Neuron (in vitro differentiated cells): ENCODE measurements around the gene OR6N2.

ENCODE experiments used
- H2AFZ ChIP-seq: one replicate; pipeline ENCODE4 v1.6.1; 2013; ENCODE audit warnings: low read depth, mild to moderate bottlenecking, inconsistent platforms, low read length, moderate library complexity
- H3K27me3 ChIP-seq: one replicate; pipeline ENCODE4 v1.6.1; 2013; ENCODE audit warnings: low read length; ENCODE audit not compliant: insufficient read depth
- H3K36me3 ChIP-seq: one replicate; pipeline ENCODE4 v1.6.1; 2013; ENCODE audit warnings: low read length; ENCODE audit not compliant: insufficient read depth
- H3K4me1 ChIP-seq: one replicate; pipeline ENCODE4 v1.6.1; 2013; ENCODE audit warnings: low read length; ENCODE audit not compliant: insufficient read depth
- H3K4me3 ChIP-seq: 2 replicates; pipeline ENCODE4 v1.5.1; 2013; ENCODE audit warnings: mild to moderate bottlenecking, low read length, moderate library complexity
- H3K9me3 ChIP-seq: one replicate; pipeline ENCODE4 v1.6.1; 2013; ENCODE audit warnings: low read length

Gene OR6N2

GRCh38 chr1:158781104-158781503, at the start of gene OR6N2:
OR6N2 (minus strand) TSS chr1:158781204; CDS start chr1:158777635, 3,569 bp downstream.
- H3K4me1 ChIP-seq, result no peaks in the 10 kb centered on the region
- no peak within 1 kb of the TSS for H3K4me3 ChIP-seq
- no peak within 1 kb of the TSS for H2AFZ ChIP-seq
- no peaks in the 10 kb centered on the region for H3K27me3 ChIP-seq
- H3K9me3 ChIP-seq, result no peaks in the 10 kb centered on the region
- H3K36me3 ChIP-seq, result no peaks in the 10 kb centered on the region

GRCh38 chr1:158830074-158830677, 49.2 kb upstream of the OR6N2 start:
- Histone ChIP-seq H2AFZ (no peak overlapping the region), H3K4me1 (no peaks in the 10 kb centered on the region), H3K36me3 (no peaks in the 10 kb centered on the region), H3K9me3 (no peaks in the 10 kb centered on the region), H3K27me3 (no peaks in the 10 kb centered on the region), H3K4me3 (no peak overlapping the region)

- H3K4me3 ChIP-seq, result no peak overlapping the region
- no peaks in the 10 kb centered on the region for H3K36me3 ChIP-seq
Measured at GRCh38 chr1:158821723-158822122, 40.7 kb upstream of the OR6N2 start.

GRCh38 chr1:158819461-158820443, 38.7 kb upstream of the OR6N2 start:
- H3K36me3 ChIP-seq, result no peaks in the 10 kb centered on the region
- H3K4me3 ChIP-seq, result no peak overlapping the region
- H2AFZ ChIP-seq, result no peak overlapping the region
- H3K27me3 ChIP-seq, result no peaks in the 10 kb centered on the region
- H3K9me3 ChIP-seq, result no peaks in the 10 kb centered on the region
- no peaks in the 10 kb centered on the region for H3K4me1 ChIP-seq

More at GRCh38 chr1:158821723-158822122, 40.7 kb upstream of the OR6N2 start:
- Histone ChIP-seq H2AFZ (no peak overlapping the region), H3K9me3 (no peaks in the 10 kb centered on the region), H3K4me1 (no peaks in the 10 kb centered on the region), H3K27me3 (no peaks in the 10 kb centered on the region)

GRCh38 chr1:158818975-158819431, 38.0 kb upstream of the OR6N2 start:
- no peaks in the 10 kb centered on the region for H3K36me3 ChIP-seq
- no peaks in the 10 kb centered on the region for H3K27me3 ChIP-seq
- no peaks in the 10 kb centered on the region for H3K9me3 ChIP-seq
- H3K4me1 ChIP-seq, result no peaks in the 10 kb centered on the region
- no peak overlapping the region for H3K4me3 ChIP-seq
- no peak overlapping the region for H2AFZ ChIP-seq

- Histone ChIP-seq H3K4me3 (no peak overlapping the region), H2AFZ (no peak overlapping the region), H3K27me3 (no peaks in the 10 kb centered on the region), H3K36me3 (no peaks in the 10 kb centered on the region), H3K9me3 (no peaks in the 10 kb centered on the region), H3K4me1 (no peaks in the 10 kb centered on the region)
Measured at GRCh38 chr1:158818560-158818959, 37.6 kb upstream of the OR6N2 start.

GRCh38 chr1:158814970-158815369, 34.0 kb upstream of the OR6N2 start:
- Histone ChIP-seq H3K36me3 (no peaks in the 10 kb centered on the region), H3K4me3 (no peak overlapping the region), H3K27me3 (peaks cover 3% of the 10 kb centered on the region), H3K4me1 (no peaks in the 10 kb centered on the region), H3K9me3 (no peaks in the 10 kb centered on the region), H2AFZ (no peak overlapping the region)

GRCh38 chr1:158813164-158813563, 32.2 kb upstream of the OR6N2 start:
- Histone ChIP-seq H3K4me3 (no peak overlapping the region), H3K4me1 (no peaks in the 10 kb centered on the region), H3K27me3 (peaks cover 3% of the 10 kb centered on the region), H3K36me3 (no peaks in the 10 kb centered on the region), H2AFZ (no peak overlapping the region), H3K9me3 (no peaks in the 10 kb centered on the region)

GRCh38 chr1:158812336-158812735, 31.3 kb upstream of the OR6N2 start:
- Histone ChIP-seq H3K36me3 (no peaks in the 10 kb centered on the region), H3K9me3 (no peaks in the 10 kb centered on the region), H2AFZ (no peak overlapping the region), H3K4me1 (no peaks in the 10 kb centered on the region), H3K27me3 (peaks cover 3% of the 10 kb centered on the region), H3K4me3 (no peak overlapping the region)

GRCh38 chr1:158810311-158810710, 29.3 kb upstream of the OR6N2 start:
- Histone ChIP-seq H3K27me3 (peaks cover 3% of the 10 kb centered on the region), H3K36me3 (no peaks in the 10 kb centered on the region), H3K9me3 (no peaks in the 10 kb centered on the region), H3K4me3 (no peak overlapping the region), H2AFZ (no peak overlapping the region), H3K4me1 (no peaks in the 10 kb centered on the region)

- no peak overlapping the region for H3K4me3 ChIP-seq
- H2AFZ ChIP-seq, result no peak overlapping the region
- H3K36me3 ChIP-seq, result no peaks in the 10 kb centered on the region
- no peaks in the 10 kb centered on the region for H3K4me1 ChIP-seq
- peaks cover 3% of the 10 kb centered on the region for H3K27me3 ChIP-seq
- no peaks in the 10 kb centered on the region for H3K9me3 ChIP-seq
Measured at GRCh38 chr1:158809862-158810261, 28.9 kb upstream of the OR6N2 start.

GRCh38 chr1:158809256-158809655, 28.3 kb upstream of the OR6N2 start:
- Histone ChIP-seq H3K36me3 (no peaks in the 10 kb centered on the region), H3K4me3 (no peak overlapping the region), H3K27me3 (peaks cover 3% of the 10 kb centered on the region), H3K4me1 (no peaks in the 10 kb centered on the region), H2AFZ (no peak overlapping the region), H3K9me3 (no peaks in the 10 kb centered on the region)

- Histone ChIP-seq H3K4me3 (no peak overlapping the region), H2AFZ (no peak overlapping the region), H3K27me3 (peaks cover 3% of the 10 kb centered on the region), H3K36me3 (no peaks in the 10 kb centered on the region), H3K4me1 (no peaks in the 10 kb centered on the region), H3K9me3 (no peaks in the 10 kb centered on the region)
Measured at GRCh38 chr1:158806916-158807536, 26.0 kb upstream of the OR6N2 start.
